DND-41 (cell line): ENCODE results near the gene CRACDL.

ENCODE experiments used
- CTCF ChIP-seq: IDR thresholded peaks from 2 replicates; pipeline ENCODE4 v1.5.1; 2012; ENCODE audit warnings: borderline replicate concordance, low read length, moderate library complexity, mild to moderate bottlenecking; ENCODE audit not compliant: poor library complexity, severe bottlenecking; ENCODE audit errors: extremely low read depth
- EZH2 ChIP-seq: IDR thresholded peaks from 3 replicates; pipeline ENCODE4 v1.6.1; 2012; ENCODE audit warnings: borderline replicate concordance, low read depth, mild to moderate bottlenecking, moderate library complexity, low read length, inconsistent platforms; ENCODE audit not compliant: severe bottlenecking

- TF ChIP-seq CTCF, result no peak
- no peak for TF ChIP-seq EZH2
Observed at GRCh38 chr2:98778151-98778550, 157.9 kb downstream of the CRACDL start.
